H1 (cell line): ENCODE data around the gene NFKBIZ. TPM values are rescaled to one million over a fixed set of nuclear protein-coding genes. Genes with fewer than 3 reads are reported as not detected.

Source experiments
- BACH1 ChIP-seq: IDR thresholded peaks from 2 replicates; pipeline ENCODE4 v1.6.1; 2012; ENCODE audit warnings: low read length, improper control_type of control experiment
- CBX5 ChIP-seq: fragments of 300-800, 300-1000 bp; sonication (generic); IDR thresholded peaks from 2 replicates; pipeline ENCODE4 v1.7.1; 2016; ENCODE audit warnings: antibody characterized with exemption, low read length, low read depth
- CHD2 ChIP-seq: IDR thresholded peaks from 2 replicates; pipeline ENCODE4 v1.6.1; 2012; ENCODE audit warnings: low read length, improper control_type of control experiment
- CREB1 ChIP-seq: IDR thresholded peaks from 2 replicates; pipeline ENCODE4 v1.6.1; 2012; ENCODE audit warnings: inconsistent platforms
- EP300 ChIP-seq, 2 experiments: IDR thresholded peaks; 1 replicate in 1 of 2; 2 replicates in 1 of 2; pipeline ENCODE4 v1.6.1; 2011 to 2012; ENCODE audit warnings: low read depth in 2 of 2, low read length in 2 of 2, mild to moderate bottlenecking in 2 of 2, borderline replicate concordance in 1 of 2, inconsistent platforms in 1 of 2, moderate library complexity in 1 of 2
- GABPA ChIP-seq: IDR thresholded peaks from 2 replicates; pipeline ENCODE4 v1.6.1; 2011; ENCODE audit warnings: mild to moderate bottlenecking, low read length, moderate library complexity, borderline replicate concordance; ENCODE audit not compliant: insufficient read depth
- GTF2F1 ChIP-seq: IDR thresholded peaks from 2 replicates; pipeline ENCODE4 v1.6.1; 2012; ENCODE audit warnings: low read depth, low read length, improper control_type of control experiment, borderline replicate concordance
- HDAC2 ChIP-seq, 2 experiments: fragments of 300-600 bp in 1 of 2; sonication (generic) in 1 of 2; IDR thresholded peaks; 2 replicates each; pipeline ENCODE4 v1.6.1; 2011 to 2012; ENCODE audit warnings: low read depth in 2 of 2, low read length in 2 of 2, mild to moderate bottlenecking in 2 of 2, moderate library complexity in 2 of 2, borderline replicate concordance in 1 of 2, inconsistent platforms in 1 of 2
- HDAC6 ChIP-seq: IDR thresholded peaks from one replicate; pipeline ENCODE4 v1.7.1; 2012; ENCODE audit warnings: low read depth, mild to moderate bottlenecking, inconsistent platforms, low read length, moderate library complexity
- JUN ChIP-seq: IDR thresholded peaks from 2 replicates; pipeline ENCODE4 v1.6.1; 2011; ENCODE audit warnings: low read depth, mild to moderate bottlenecking, improper control_type of control experiment, low read length
- MAFK ChIP-seq: IDR thresholded peaks from 2 replicates; pipeline ENCODE4 v1.6.1; 2012; ENCODE audit warnings: low read depth, mild to moderate bottlenecking, improper control_type of control experiment, low read length
- PHF8 ChIP-seq: fragments of 200-600 bp; sonication (generic); conservative IDR thresholded peaks from 2 replicates; pipeline ENCODE4 v1.7.1; 2012; ENCODE audit warnings: low read depth, mild to moderate bottlenecking, inconsistent platforms, low read length, moderate library complexity
- POLR2A ChIP-seq, 2 experiments: IDR thresholded peaks; 1 replicate in 1 of 2; 2 replicates in 1 of 2; pipeline ENCODE4 v1.6.1; 2011; ENCODE audit warnings: low read depth in 2 of 2, low read length in 2 of 2, mild to moderate bottlenecking in 2 of 2; ENCODE audit errors: control extremely low read depth in 1 of 2
- POLR2AphosphoS5 ChIP-seq: IDR thresholded peaks from 2 replicates; pipeline ENCODE4 v1.6.1; 2011; ENCODE audit warnings: low read depth, low read length
- POU5F1 ChIP-seq: IDR thresholded peaks from 2 replicates; pipeline ENCODE4 v1.6.1; 2011; ENCODE audit warnings: low read depth, mild to moderate bottlenecking, low read length, moderate library complexity
- RBBP5 ChIP-seq: IDR thresholded peaks from 2 replicates; pipeline ENCODE4 v1.7.1; 2012; ENCODE audit warnings: low read depth, mild to moderate bottlenecking, inconsistent platforms, low read length, moderate library complexity, borderline replicate concordance
- SIN3A ChIP-seq, 2 experiments: IDR thresholded peaks in 1 of 2; conservative IDR thresholded peaks in 1 of 2; 2 replicates each; pipeline ENCODE4 v1.6.1; 2011 to 2012; ENCODE audit warnings: low read length in 2 of 2, improper control_type of control experiment in 1 of 2, low read depth in 1 of 2, mild to moderate bottlenecking in 1 of 2
- SIRT6 ChIP-seq: IDR thresholded peaks from one replicate; pipeline ENCODE4 v1.7.1; 2012; ENCODE audit warnings: low read length, inconsistent platforms
- SP1 ChIP-seq: IDR thresholded peaks from 2 replicates; pipeline ENCODE4 v1.6.1; 2011; ENCODE audit warnings: low read depth, low read length
- SP2 ChIP-seq: IDR thresholded peaks from 2 replicates; pipeline ENCODE4 v1.6.1; 2012; ENCODE audit warnings: mild to moderate bottlenecking, low read length, inconsistent platforms
- SP4 ChIP-seq: IDR thresholded peaks from 2 replicates; pipeline ENCODE4 v1.6.1; 2012; ENCODE audit warnings: low read length, inconsistent platforms
- TBP ChIP-seq: IDR thresholded peaks from 2 replicates; pipeline ENCODE4 v1.6.1; 2011; ENCODE audit warnings: low read depth, low read length, improper control_type of control experiment
- TEAD4 ChIP-seq: IDR thresholded peaks from 2 replicates; pipeline ENCODE4 v1.6.1; 2012; ENCODE audit warnings: low read depth, low read length, inconsistent platforms, mixed read lengths
- ZNF274 ChIP-seq: IDR thresholded peaks from 2 replicates; pipeline ENCODE4 v1.7.0; 2012; ENCODE audit warnings: low read length, borderline replicate concordance; ENCODE audit errors: extremely low read depth
- polyA plus RNA-seq, 7 experiments: library from polyadenylated mRNA; depleted of rRNA in 3 of 7; stranded (reverse) in 5 of 7; unstranded in 2 of 7; fragments of >200 nt in 5 of 7; fragments of 200-250 nt in 2 of 7; gene quantifications; 1 replicate in 5 of 7; 2 replicates in 1 of 7; 4 replicates in 1 of 7; pipeline versions ENCODE4 v1.2.1 to v1.2.3, GENCODE V29; 2011 to 2013; ENCODE audit warnings: missing spikeins in 2 of 7, mixed read lengths in 2 of 7
- total RNA-seq: library from RNA; stranded (reverse); fragmentation: NEBNext Ultra II Directional; extraction: Animal tissue kit (Norgen Biotek cat#: 25700); gene quantifications from 2 replicates; pipeline ENCODE4 v1.2.1, GENCODE V29; 2021

Gene NFKBIZ
- total and polyA plus RNA-seq, 2 of the 8 experiments (the other 6 are each of a cell fraction or from before 2014, with no cell fraction given): 7.2 to 24.5 TPM

GRCh38 chr3:101848754-101849713, at the start of gene NFKBIZ (continued):
- no peak for TF ChIP-seq HDAC6
- 0 out of 4 replicates have a peak, but pooled peaks of 1 of the 2 experiments have one; percentile 17 for TF ChIP-seq SIN3A (conservative IDR thresholded peaks at IDR 0.05 in 1 of 2, IDR thresholded peaks at IDR 0.05 in 1 of 2; ENCODE audit: low read depth in 1 of 2, low read length in 2 of 2)
- TF ChIP-seq SP4: no peak
- peak; percentile 88; the same call in 1 of the 2 replicates for TF ChIP-seq POLR2AphosphoS5
- peak; percentile 6 to 17; a peak in 2 of 4 replicates for TF ChIP-seq HDAC2 (IDR thresholded peaks at IDR 0.05; ENCODE audit: borderline replicate concordance in 1 of 2, low read depth in 2 of 2, low read length in 2 of 2)
- peak; percentile 74 for TF ChIP-seq PHF8
- no peak for TF ChIP-seq BACH1
- peak; percentile 89; the same call in 1 of the 2 replicates for TF ChIP-seq TBP
- TF ChIP-seq EP300 (IDR thresholded peaks at IDR 0.05; ENCODE audit: borderline replicate concordance in 1 of 2, low read depth in 2 of 2, low read length in 2 of 2): peak in 1 of 2 experiments; percentile 72; a peak in 1 of 3 replicates
- TF ChIP-seq SIRT6: no peak
- TF ChIP-seq MAFK: no peak
- peak; percentile 55; the same call in 1 of the 2 replicates for TF ChIP-seq GTF2F1
- no peak for TF ChIP-seq CREB1
- TF ChIP-seq CHD2: 0 out of 2 replicates have a peak, but pooled peaks have one; percentile 18
- TF ChIP-seq POLR2A (IDR thresholded peaks at IDR 0.05; ENCODE audit: control extremely low read depth in 1 of 2, low read depth in 2 of 2, low read length in 2 of 2): peak; percentile 60 to 95
- peak; percentile 79 for TF ChIP-seq SP1
- no peak for TF ChIP-seq POU5F1
- peak; percentile 71; the same call in 1 of the 2 replicates for TF ChIP-seq RBBP5
- no peak for TF ChIP-seq SP2
- no peak for TF ChIP-seq ZNF274
- no peak for TF ChIP-seq JUN
- TF ChIP-seq GABPA: no peak
- peak; percentile 21; the same call in 1 of the 2 replicates for TF ChIP-seq TEAD4
- TF ChIP-seq CBX5: no peak
